Mucosa of rectum (tissue), 2 donors: ENCODE measurements around the gene PXMP4.
"Not testable (repeated sequence)": the region's sequence is repeated elsewhere in the genome, so short reads cannot be mapped to it uniquely, and the experiment has no call there.

ENCODE experiments used
- H3K27ac ChIP-seq, 2 donors: one replicate each; pipeline ENCODE4 v1.7.0; 2013; ENCODE audit warnings: inconsistent platforms in 2 of 2, low read depth in 2 of 2, low read length in 2 of 2
- H3K27me3 ChIP-seq, 2 donors: one replicate each; pipeline ENCODE4 v1.7.0; 2013; ENCODE audit warnings: low read length in 2 of 2; ENCODE audit not compliant: control insufficient read depth in 2 of 2, insufficient read depth in 2 of 2
- H3K36me3 ChIP-seq, 2 donors: one replicate each; pipeline ENCODE4 v1.7.0; 2013; ENCODE audit warnings: low read length in 2 of 2; ENCODE audit not compliant: control insufficient read depth in 2 of 2, insufficient read depth in 2 of 2
- H3K4me1 ChIP-seq, 2 donors: one replicate each; pipeline ENCODE4 v1.7.0; 2013; ENCODE audit warnings: low read length in 2 of 2, mild to moderate bottlenecking in 1 of 2; ENCODE audit not compliant: control insufficient read depth in 2 of 2, insufficient read depth in 2 of 2
- H3K4me3 ChIP-seq, 2 donors: one replicate each; pipeline ENCODE4 v1.7.0; 2013; ENCODE audit warnings: low read length in 2 of 2
- H3K9ac ChIP-seq, 2 donors: one replicate each; pipeline ENCODE4 v1.7.0; 2013; ENCODE audit warnings: low read length in 2 of 2, low read depth in 1 of 2, mild to moderate bottlenecking in 1 of 2
- H3K9me3 ChIP-seq, 2 donors: one replicate each; pipeline ENCODE4 v1.7.0; 2013; ENCODE audit warnings: low read length in 2 of 2; ENCODE audit not compliant: control insufficient read depth in 2 of 2
- donor health status: healthy.
- donor health status: Normal muscosa, but diverticular disease.

PXMP4 gene

GRCh38 chr20:33704197-33704924 is 15.7 kb downstream of the PXMP4 start:
- peaks cover 7 to 11% of the 10 kb centered on the region in 2 donors for H3K36me3 ChIP-seq
- H3K4me1 ChIP-seq, result no peaks in the 10 kb centered on the region
- H3K27ac ChIP-seq, result no peak overlapping the region
- H3K9ac ChIP-seq, result no peak overlapping the region
- no peak overlapping the region for H3K4me3 ChIP-seq
- no peaks in the 10 kb centered on the region for H3K9me3 ChIP-seq
- H3K27me3 ChIP-seq, result no peaks in the 10 kb centered on the region

- Histone ChIP-seq H3K4me1 (no peaks in the 10 kb centered on the region), H3K9ac (no peak overlapping the region), H3K36me3 (peaks cover 7 to 11% of the 10 kb centered on the region in 2 donors), H3K4me3 (no peak overlapping the region), H3K27ac (no peak overlapping the region), H3K27me3 (no peaks in the 10 kb centered on the region), H3K9me3 (no peaks in the 10 kb centered on the region)
Measured at GRCh38 chr20:33703498-33704137, 16.5 kb downstream of the PXMP4 start.

DNA sequence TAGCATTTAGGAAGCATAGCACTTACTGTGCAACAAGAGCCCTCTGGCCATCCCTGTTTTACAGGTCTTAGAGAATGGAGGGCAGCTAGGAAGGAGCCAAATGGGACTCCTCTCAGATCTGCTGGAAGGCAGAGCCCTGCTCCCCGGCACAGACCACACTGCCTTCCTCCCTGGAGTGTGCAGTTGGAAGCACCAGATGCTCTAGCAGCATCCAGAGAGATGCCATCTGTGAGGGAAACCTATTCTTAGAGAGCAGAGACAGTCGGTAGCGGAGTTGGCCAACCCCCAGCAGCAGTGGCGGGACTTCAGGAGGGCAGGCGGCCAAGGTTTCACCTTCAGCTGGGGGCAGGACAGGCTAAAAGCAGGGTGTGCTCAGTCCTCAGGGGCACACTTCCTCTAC is 17.2 kb downstream of the PXMP4 start:
- no peak overlapping the region for H3K27ac ChIP-seq
- no peak overlapping the region for H3K4me3 ChIP-seq
- peaks cover 7 to 11% of the 10 kb centered on the region in 2 donors for H3K36me3 ChIP-seq
- H3K4me1 ChIP-seq, result no peaks in the 10 kb centered on the region
- no peaks in the 10 kb centered on the region for H3K9me3 ChIP-seq
- no peaks in the 10 kb centered on the region for H3K27me3 ChIP-seq
- H3K9ac ChIP-seq, result no peak overlapping the region

DNA sequence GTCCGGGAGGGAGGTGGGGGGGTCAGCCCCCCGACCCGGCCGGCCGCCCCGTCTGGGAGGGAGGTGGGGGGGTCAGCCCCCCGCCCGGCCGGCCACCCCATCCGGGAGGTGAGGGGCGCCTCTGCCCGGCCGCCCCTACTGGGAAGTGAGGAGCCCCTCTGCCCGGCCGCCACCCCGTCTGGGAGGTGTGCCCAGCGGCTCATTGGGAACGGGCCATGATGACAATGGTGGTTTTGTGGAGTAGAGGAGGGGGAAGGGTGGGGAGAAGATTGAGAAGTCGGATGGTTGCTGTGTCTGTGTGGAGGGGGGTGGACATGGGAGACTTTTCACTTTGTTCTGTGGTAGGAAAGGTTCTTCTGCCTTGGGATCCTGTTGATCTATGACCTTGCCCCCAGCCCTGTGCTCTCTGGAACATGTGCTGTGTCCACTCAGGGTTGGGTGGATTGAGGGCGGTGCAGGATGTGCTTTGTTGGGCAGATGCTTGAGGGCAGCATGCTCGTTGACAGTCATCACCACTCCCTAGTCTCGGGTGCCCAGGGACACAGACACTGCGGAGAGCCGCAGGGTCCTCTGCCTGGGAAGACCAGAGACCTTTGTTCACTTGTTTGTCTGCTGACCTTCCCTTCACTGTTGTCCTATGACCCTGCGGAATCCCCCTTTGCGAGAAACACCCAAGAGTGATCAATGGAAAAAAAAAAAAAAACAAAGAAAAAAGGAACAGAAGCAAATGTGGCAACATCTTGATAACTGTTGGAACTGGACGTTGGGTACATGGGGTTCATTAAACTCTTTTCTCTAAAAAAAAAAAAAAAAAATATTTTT is 18.3 kb downstream of the PXMP4 start:
- Histone ChIP-seq H3K36me3 (peaks cover 2 to 4% of the 10 kb centered on the region in 2 donors), H3K4me3 (no peak overlapping the region), H3K27me3 (no peaks in the 10 kb centered on the region), H3K27ac (no peak overlapping the region), H3K9ac (no peak overlapping the region), H3K9me3 (no peaks in the 10 kb centered on the region), H3K4me1 (no peaks in the 10 kb centered on the region)

DNA sequence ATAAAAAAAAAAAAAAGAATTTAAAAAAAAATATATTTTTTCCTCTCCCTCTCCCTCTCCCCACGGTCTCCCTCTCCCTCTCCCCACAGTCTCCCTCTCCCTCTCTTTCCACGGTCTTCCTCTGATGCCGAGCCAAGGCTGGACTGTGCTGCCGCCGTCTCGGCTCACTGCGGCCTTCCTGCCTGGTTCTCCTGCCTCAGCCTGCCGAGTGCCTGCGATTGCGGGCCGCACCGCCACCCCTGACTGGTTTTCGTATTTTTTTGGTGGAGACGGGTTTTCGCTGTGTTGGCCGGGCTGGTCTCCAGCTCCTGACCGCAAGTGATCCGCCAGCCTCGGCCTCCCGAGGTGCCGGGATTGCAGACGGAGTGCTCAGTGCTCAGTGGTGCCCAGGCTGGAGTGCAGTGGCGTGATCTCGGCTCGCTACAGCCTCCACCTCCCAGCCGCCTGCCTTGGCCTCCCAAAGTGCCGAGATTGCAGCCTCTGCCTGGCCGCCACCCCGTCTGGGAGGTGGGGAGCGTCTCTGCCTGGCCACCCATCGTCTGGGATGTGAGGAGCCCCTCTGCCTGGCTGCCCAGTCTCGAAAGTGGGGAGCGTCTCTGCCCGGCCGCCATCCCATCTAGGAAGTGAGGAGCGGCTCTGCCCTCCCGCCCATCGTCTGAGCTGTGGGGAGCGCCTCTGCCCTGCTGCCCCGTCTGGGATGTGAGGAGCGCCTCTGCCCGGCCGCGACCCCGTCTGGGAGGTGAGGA is 19.2 kb downstream of the PXMP4 start:
- not testable (repeated sequence) for H3K4me3 ChIP-seq, H3K27me3 ChIP-seq, H3K27ac ChIP-seq, H3K4me1 ChIP-seq, H3K9me3 ChIP-seq, H3K36me3 ChIP-seq, H3K9ac ChIP-seq

DNA sequence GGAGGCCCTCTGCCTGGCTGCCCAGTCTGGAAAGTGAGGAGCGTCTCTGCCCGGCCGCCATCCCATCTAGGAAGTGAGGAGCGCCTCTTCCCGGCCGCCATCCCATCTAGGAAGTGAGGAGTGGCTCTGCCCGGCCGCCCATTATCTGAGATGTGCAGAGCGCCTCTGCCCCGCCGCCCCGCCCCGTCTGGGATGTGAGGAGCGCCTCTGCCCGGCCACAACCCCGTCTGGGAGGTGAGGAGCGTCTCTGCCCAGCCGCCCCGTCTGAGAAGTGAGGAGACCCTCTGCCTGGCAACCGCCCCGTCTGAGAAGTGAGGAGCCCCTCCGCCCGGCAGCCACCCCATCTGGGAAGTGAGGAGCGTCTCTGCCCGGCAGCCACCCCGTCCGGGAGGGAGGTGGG is 21.1 kb downstream of the PXMP4 start:
- not testable (repeated sequence) for H3K9me3 ChIP-seq, H3K27ac ChIP-seq, H3K27me3 ChIP-seq, H3K4me1 ChIP-seq, H3K9ac ChIP-seq, H3K36me3 ChIP-seq, H3K4me3 ChIP-seq

- H3K27me3 ChIP-seq, result no peaks in the 10 kb centered on the region
- H3K27ac ChIP-seq, result no peak overlapping the region
- no peak overlapping the region for H3K4me3 ChIP-seq
- no peaks in the 10 kb centered on the region for H3K36me3 ChIP-seq
- H3K4me1 ChIP-seq, result no peaks in the 10 kb centered on the region
- H3K9ac ChIP-seq, result no peak overlapping the region
- H3K9me3 ChIP-seq, result no peaks in the 10 kb centered on the region
Measured at GRCh38 chr20:33697129-33697528, 23.0 kb downstream of the PXMP4 start.

DNA sequence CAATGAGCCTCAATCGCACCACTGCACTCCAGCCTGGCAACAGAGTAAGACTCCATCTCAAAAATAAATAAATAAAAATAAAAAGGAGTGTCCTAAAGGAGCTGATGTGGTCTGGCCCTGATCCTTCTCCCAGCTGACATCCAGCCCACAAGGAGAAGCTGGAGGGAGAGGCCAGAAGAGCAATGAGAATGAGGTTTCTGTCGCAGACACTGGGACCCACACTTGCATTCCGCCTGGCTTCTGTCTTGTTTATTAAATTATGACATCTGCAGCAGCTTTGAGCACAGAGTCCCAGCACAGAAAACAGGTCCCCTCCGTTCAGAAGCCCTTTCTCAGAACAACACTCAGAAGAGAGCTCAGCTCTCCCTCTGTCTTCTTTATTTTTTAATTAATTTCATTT is 23.7 kb downstream of the PXMP4 start:
- Histone ChIP-seq H3K36me3 (no peaks in the 10 kb centered on the region), H3K27ac (no peak overlapping the region), H3K9ac (no peak overlapping the region), H3K9me3 (no peaks in the 10 kb centered on the region), H3K4me3 (no peak overlapping the region), H3K4me1 (no peaks in the 10 kb centered on the region), H3K27me3 (no peaks in the 10 kb centered on the region)

GRCh38 chr20:33694639-33695012 is 25.5 kb downstream of the PXMP4 start:
- no peak overlapping the region for H3K27ac ChIP-seq
- H3K27me3 ChIP-seq, result no peaks in the 10 kb centered on the region
- H3K9me3 ChIP-seq, result no peaks in the 10 kb centered on the region
- no peaks in the 10 kb centered on the region for H3K4me1 ChIP-seq
- H3K4me3 ChIP-seq, result no peak overlapping the region
- H3K9ac ChIP-seq, result no peak overlapping the region
- no peaks in the 10 kb centered on the region for H3K36me3 ChIP-seq
